GM19438 (cell line): ENCODE data around the gene NXPE1.
"Not testable (repeated sequence)": the region's sequence is repeated elsewhere in the genome, so short reads cannot be mapped to it uniquely, and the experiment has no call there.

Experiments used
- ATAC-seq: cut with Tn5 transposase; IDR thresholded peaks from one replicate; pipeline ENCODE4 v1.9.1; 2021; ENCODE audit warnings: low read depth; ENCODE audit not compliant: unreplicated experiment

NXPE1 gene

DNA sequence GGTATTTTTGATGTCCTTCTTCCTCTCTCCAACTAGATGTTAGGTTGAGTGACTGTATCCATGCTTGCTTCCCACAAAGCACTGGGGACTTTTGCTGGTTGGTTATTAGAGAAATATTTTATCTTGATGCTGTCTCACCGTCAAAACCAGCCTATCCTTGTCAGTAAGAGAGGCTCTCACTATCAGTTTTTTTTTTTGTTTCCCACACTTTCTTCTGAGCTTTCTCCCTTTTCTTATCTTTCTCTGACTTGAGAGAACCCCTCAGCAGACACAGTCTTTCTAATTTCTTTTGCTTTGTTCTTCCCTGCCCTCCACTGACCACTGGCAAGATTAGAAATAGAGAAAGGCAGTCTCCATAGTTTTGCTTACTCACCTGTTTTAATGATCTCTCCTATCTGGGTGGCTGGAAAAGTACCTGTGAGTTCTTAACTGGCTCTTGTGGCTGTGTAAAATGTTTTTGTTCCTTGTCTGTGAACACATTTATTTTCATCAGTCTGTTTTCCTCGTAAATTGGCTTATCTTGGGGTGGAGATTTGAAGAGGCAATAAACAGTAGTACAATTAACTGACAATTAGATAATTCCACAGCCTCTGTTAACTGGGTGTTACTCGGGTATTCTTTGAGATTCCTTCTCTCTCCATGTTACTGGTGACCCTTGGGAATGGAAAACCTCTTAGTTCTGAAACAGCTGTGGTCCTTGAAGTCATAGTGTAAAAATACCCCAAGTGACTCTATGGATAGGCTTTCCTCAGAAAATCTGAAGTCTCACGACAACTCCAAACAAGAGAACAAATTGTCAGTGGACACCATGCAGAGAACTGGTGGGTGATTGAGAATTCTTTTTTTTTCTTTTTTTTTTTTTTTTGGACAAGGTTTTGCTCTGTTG lies at the start of gene NXPE1:
Gene NXPE1, minus strand, starts transcription at position 457 of the 886 bp plus-strand sequence. CDS start 8,680 bp downstream, outside the sequence.
- no peak for ATAC-seq

- no peak for ATAC-seq
These were observed 49.7 kb upstream of the NXPE1 start for GRCh38 chr11:114609429-114609828.

DNA sequence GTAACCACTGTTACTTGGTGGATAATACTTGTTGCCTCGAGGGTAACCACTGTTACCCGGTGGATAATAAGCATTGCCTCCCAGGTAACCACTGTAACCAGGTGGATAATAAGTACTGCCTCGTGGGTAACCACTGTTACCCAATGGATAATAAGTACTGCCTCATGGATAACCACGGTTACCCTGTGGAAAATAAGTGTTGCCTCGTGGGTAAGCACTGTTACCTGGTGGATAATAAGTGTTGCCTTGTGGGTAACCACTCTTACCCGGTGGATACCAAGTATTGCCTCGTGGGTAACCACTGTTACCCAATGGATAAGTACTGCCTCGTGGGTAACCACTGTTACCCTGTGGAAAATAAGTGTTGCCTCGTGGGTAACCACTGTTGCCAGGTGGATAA lies 48.9 kb upstream of the NXPE1 start:
- not testable (repeated sequence) for ATAC-seq

DNA sequence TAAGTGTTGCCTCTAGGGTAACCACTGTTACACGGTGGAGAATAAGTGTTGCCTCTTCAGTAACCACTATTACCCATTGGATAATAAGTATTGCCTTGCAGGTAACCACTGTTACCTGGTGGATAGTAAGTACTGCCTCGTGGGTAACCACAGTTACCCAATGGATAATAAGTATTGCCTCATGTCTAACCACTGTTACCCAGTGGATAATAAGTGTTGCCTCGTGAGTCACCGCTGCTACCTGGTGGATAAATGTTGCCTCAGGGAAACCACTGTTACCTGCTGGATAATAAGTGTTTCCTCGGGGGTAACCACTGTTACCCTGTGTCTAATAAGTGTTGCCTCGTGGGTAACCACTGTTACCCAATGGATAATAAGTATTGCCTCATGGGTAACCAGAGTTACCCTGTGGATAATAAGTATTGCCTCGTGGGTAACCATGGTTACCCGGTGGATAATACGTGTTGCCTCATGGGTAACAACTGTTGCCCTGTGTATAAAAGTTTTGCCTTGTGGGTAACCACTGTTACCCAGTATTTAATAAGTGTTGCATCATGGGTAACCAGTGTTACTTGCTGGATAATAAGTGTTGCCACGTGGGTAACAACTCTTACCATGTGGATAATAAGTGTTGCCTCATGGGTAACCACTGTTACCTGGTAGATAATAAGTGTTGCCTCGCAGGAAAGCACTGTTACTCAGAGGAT lies 48.2 kb upstream of the NXPE1 start:
- no peak for ATAC-seq

- ATAC-seq, result not testable (repeated sequence)
These were observed 47.1 kb upstream of the NXPE1 start for GRCh38 chr11:114606802-114607075.

DNA sequence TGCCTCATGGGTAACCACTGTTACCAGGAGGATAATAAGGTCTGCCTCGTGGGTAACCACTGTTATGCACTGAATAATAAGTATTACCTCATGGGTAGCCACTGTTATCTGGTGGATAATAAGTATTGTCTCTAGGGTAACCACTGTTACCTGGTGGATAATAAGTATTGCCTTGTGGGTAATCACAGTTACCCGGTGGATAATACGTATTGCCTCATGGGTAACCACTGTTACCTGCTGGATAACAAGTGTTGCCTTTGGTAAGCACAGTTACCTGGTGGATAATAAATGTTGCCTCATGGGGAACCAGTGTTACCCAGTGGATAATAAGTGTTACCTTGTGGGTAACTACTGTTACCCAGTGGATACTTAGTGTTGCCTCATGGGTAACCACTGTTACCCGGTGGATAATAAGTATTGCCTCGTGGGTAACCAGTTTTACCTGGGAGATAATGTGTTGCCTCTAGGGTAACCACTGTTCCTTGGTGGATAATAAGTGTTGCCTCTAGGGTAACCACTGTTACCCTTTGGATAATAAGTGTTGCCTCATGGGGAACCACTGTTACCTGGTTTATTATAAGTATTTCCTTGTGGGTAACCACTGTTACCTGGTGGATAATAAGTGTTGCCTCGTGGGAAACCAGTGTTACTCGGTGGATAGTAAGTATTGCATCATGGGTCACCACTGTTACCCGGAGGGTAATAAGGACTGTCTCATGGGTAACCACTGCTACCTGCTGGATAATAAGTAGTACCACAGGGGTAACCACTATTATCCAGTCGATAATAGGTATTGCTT lies 46.5 kb upstream of the NXPE1 start:
- ATAC-seq, result no peak

- no peak for ATAC-seq
These were observed 45.7 kb upstream of the NXPE1 start for GRCh38 chr11:114605370-114605769.

- ATAC-seq, result no peak
These were observed 45.2 kb upstream of the NXPE1 start for GRCh38 chr11:114604886-114605285.

DNA sequence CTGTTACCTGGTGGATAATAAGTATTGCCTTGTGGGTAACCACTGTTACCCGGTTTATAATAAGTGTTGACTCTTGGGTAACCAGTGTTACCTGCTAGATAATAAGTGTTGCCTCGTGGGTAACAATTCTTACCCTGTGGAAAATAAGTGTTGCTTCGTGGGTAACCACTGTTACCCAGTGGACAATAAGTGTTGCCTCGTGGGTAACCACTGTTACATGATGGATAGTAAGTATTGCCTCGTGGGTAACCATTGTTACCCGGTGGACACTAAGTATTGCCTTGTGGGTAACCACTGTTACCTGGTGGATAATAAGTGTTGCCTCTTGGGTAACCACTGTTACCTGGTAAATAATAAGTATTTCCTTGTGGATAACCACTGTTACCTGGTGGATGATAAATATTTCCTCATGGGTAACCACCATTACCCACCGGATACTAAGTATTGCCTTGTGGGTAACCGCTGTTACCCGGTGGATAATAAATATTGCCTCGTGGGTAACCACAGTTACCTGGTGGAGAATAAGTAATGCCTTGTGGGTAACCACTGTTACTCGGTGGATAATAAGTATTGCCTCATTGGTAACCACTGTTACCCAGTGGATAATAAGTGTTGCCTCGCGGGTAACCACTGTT lies 44.6 kb upstream of the NXPE1 start:
- no peak for ATAC-seq

- ATAC-seq, result not testable (repeated sequence)
These were observed 43.5 kb upstream of the NXPE1 start for GRCh38 chr11:114603151-114603550.

DNA sequence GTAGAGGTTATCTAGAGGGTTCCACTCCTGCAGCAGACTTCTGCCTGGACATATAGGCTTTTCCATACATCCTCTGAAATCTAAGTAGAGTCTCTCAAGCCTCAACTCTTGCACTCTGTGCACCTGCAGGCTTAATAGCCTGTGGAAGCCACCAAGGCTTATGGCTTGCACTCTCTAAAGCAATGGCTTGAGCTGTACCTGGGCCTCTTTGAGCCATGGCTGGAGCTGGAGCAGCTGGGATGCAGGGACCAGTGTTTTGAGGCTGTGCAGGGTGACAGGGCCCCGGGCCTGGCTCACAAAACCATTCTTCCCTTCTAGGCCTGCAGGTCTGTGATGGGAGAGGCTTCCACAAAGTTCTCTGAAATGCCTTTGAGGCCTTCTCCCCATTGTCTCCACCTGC lies 38.8 kb upstream of the NXPE1 start:
- ATAC-seq, result no peak

- ATAC-seq, result no peak
These were observed 36.7 kb upstream of the NXPE1 start for GRCh38 chr11:114596175-114596919.

DNA sequence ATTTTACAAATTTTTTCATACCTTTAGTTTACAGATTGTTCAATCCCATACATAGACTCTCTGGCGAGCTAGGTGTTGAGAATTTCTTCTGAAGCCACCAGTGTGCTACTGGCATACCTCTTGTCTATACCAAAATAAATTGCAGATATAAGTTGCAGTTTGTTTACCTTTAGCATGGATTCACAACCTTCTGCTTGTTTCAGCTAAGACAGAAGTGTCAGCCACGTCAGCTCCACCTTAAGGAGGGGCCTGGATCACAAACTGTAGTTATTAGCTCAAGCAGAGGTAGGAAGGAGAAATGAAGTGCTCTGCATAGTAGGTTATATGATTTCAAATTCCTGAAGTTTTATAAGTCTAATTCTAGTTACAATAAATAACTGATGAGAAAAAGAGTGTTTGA lies 35.9 kb upstream of the NXPE1 start, which contains the start of gene NXPE4:
Gene NXPE4, minus strand, starts transcription at position 216 of the 400 bp plus-strand sequence. CDS start 1,027 bp downstream, outside the sequence.
- ATAC-seq, result no peak

- ATAC-seq, result no peak
These were observed 35.0 kb upstream of the NXPE1 start for GRCh38 chr11:114594703-114595102.

DNA sequence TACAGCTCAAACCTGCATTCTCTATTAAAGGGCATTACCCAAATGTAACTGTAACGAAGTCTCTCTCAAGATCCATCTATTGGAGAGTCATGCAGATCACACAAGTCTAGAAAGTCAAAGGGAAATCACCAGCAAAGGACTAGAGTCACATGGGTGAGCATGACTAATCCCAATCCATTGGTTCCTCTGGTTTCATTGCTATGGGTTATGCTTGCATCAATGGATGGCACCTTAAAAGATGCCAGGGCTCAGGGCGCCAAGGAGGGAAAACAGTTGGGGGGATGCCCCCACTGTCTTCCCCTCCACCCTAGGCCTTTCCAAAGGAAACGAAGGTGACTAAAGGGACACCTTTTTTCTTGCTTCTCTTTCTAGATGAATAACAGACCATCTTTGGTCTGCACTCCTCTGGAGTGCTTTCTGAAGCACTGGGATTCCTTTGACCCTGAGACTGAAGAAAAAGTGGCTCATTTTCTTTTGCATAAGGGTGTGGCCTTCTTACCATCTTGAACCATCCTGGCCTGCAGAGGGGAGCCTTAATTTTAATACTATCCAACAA lies 27.8 kb upstream of the NXPE1 start:
- no peak for ATAC-seq

- ATAC-seq, result no peak
These were observed 27.1 kb upstream of the NXPE1 start for GRCh38 chr11:114586797-114587196.

- no peak for ATAC-seq
These were observed 12.0 kb upstream of the NXPE1 start for GRCh38 chr11:114571712-114572111.

DNA sequence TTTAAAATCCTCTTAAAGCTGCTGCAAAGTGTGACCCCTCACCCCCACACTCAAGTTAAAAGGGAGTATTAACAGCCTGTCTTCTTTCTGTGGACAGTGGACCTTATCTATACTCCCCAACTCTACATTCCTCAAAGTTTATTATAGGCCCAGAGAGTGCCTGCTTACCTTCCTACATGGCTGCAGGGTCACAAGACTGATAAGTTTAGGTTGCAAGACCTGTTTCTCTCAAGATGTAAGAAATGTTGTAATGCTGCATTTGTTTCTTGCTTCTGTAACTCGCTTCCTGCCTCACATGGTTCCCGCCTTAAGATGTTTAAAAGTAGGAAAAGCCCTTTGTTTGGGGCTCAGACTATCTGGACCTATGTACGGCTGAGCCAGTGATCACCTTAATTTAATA lies 10.1 kb upstream of the NXPE1 start:
- ATAC-seq, result no peak

DNA sequence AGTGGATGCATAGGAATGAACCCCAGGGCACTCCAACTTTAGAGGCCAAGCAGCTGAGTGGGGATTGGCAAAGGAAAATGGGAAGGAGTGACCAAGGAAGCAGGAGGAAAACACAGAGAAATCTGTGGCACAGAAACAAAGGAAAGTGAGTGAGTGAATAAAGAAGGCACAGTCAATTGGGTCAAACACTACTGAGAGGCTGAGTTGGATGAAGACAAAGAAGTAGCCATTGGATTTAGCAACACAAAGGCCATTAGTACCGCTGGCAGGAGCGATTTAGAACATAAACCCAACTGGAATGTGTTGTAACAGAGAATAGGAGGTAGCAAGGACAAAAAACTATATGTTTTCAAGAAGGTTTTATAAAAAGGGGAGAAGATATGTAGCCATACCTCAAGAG lies 6.6 kb upstream of the NXPE1 start:
- ATAC-seq, result no peak

GRCh38 chr11:114564831-114565230 lies 5.2 kb upstream of the NXPE1 start:
- no peak for ATAC-seq
